Activated T-cell treated with anti-CD3 and anti-CD28 coated beads for 4 hours (primary cell): ENCODE results near the gene CXorf38.

Experiments used
- DNase-seq: peaks from one replicate; pipeline ENCODE4 v3.0.0-alpha.2; 2020

Gene CXorf38, protein sequence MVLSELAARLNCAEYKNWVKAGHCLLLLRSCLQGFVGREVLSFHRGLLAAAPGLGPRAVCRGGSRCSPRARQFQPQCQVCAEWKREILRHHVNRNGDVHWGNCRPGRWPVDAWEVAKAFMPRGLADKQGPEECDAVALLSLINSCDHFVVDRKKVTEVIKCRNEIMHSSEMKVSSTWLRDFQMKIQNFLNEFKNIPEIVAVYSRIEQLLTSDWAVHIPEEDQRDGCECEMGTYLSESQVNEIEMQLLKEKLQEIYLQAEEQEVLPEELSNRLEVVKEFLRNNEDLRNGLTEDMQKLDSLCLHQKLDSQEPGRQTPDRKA

DNA sequence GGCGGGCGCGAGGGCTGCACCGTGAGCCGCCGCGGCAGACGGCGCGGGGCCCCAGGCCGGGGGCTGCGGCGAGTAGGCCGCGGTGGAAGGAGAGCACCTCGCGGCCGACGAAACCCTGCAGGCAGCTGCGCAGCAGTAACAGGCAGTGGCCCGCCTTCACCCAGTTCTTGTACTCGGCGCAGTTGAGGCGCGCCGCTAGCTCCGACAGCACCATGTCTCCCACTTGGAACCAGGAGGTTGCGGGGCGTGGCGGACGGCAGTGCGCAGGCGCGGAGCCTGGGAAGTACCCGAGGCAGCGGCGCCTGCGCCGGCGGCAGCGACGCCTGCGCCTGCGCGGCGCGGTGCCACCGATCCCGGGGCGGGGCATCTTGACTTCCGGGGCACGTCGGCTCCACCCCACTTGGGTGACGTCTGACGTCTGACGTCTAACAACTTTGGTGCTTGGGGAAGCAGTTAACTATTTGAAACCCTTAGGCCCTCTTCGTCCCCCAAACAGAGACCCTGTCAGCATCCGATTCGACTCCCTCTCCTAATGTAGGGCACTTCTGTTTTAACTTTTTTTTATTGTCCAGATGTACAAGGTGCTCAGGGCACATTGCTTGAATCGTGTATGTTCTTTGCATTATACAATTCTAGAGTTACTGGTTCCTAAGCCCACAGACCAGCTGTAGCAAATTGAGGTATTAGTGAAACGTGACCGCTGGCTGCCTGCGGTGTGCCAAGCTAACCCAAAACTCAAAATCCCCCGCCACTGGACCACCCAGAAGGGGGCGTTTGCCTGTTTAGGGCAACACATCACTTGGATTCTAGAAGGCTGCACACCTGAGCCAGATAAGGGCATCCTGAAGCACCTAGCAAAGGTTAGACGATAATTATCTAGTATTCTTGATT lies at the start of gene CXorf38:
Gene CXorf38 (minus strand): TSS at position 255 of the 891 bp plus-strand sequence. CDS start 41 bp downstream, at position 214.
- DNase-seq: peak; percentile 85

DNA sequence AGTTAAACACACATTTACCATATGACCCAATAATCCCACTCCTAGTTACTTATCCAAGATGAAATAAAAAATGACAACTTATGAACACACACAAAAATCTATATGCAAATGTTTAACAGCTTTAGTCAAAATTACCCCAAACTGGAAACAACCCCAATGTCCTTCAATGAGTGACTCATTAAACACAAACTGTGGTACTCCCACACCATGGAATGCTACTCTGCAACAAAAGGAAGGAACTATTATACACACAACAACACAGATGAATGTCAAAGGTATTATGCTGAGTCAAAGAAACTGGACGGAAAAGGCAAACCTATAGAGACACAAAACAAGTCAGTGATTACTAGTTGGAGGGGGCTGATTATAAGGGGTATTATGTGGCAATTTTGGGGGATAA lies 47.4 kb upstream of the CXorf38 start:
- no peak for DNase-seq

DNA sequence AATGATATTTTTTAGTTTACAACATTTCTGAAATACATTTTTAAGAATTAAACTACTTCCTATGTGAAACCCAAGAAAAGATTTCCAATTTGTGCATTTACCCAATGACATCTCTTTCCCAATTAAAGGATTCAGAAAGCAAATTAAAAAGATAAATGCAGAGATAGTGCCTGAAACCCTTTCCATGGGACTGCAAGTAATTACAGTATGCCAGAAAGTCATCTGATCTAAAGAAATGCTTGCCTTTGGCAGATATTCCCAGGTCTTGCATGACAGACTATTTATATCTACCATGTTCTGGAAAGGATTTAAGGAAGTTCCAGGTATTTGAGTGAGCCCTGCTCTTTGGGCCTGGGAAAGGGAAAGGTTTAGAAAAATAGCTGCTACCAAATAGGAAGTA lies 41.6 kb upstream of the CXorf38 start:
- DNase-seq: no peak

DNA sequence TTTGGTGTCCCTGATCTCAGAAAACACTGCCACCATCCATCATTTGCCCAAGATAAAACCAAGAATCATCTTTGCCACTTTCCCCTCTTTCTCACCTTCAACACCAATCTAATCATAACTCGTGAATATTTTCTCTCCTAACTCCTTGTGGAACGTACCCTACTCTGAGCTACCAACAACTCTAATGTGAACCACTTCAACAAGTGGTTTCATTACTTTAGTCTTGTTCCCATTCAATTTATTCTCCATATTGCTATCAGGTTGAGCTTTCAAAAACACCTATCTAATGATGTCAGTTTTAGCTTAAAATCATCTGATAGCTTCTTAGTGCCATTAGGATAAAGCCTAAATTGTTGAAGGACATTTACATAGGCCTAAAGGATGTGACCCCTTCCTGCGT lies 39.8 kb upstream of the CXorf38 start:
- DNase-seq: no peak

DNA sequence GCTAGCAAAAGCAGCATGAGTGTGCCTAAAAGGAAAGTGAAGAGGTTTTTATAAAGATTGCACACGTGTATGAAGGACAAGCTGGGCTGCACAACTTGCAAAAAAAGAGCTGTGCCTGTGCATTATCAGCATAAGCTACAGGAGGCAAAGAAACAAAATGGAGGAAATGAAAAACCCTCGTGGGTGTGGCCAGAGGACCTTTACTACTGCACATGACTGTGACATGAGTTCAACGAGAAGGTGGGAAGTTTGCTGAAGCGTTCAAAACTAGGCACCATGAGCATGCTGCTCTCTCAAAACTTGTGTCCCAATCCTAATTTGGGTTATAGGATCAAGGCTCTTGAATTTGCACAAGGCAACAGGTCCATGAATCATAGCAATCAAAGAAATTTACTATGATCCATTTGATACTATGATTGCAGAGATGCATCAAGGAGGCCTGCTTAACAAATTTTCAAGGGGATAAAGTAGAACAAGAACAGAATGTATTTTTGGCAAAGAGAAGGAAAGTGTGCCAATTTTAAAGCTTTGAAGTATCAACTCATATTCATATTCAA lies 38.1 kb upstream of the CXorf38 start:
- DNase-seq: no peak

DNA sequence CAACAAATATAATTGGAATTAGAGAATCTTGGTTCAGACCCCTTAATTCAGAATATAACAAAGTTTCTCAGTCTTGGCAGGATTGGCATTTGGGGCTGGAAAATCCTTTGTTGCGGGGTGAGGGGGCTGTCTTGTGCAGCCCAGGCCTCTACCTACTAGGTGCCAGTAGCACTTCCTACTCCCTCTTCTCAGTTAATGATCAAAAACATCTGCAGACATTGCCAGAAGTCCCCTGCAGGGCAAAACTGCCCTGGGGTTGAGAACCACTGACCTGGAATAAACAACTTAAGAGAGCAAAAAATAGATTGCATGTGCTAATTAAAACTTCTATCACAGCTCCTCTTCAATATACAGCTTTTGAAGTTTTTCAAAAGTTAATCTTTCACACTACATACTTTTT lies 36.7 kb upstream of the CXorf38 start:
- no peak for DNase-seq

DNA sequence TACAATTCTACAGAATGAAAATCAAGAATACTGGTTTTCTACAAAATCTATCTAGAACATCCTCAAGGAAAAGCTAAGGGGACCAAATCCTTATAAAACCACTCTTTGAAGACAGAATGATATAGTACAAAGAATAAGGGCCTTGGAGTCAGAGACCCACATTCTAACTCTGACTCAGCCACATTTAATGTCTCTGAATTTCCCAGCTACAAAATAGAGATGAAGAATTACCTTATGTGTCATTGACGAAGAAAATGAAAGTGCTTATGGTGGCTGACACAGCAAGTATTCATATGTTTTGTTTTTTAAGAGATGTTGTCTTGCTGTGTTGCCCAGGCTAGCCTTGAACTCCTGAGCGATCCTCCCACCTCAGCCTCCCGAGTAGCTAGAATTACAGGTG lies 35.9 kb upstream of the CXorf38 start:
- DNase-seq: no peak

DNA sequence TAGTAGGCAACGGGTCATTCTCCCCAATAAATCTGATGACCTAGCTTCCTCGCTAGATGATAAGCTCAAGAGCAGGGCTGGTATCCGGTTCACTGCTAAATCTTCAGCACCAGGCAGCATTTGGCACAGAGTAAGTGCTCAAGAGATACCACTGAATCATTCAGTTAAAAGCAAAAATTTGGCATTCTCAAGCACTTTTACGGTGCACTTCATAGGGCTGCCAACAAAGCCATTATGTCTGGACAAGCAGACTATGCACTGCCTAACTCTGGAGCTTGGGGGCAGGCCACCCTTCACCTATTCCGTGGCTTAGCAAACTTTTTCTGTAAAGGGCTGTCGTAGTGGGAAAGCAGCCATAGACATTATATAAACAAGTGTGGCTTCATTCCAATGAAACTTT lies 23.8 kb upstream of the CXorf38 start:
- DNase-seq: no peak

DNA sequence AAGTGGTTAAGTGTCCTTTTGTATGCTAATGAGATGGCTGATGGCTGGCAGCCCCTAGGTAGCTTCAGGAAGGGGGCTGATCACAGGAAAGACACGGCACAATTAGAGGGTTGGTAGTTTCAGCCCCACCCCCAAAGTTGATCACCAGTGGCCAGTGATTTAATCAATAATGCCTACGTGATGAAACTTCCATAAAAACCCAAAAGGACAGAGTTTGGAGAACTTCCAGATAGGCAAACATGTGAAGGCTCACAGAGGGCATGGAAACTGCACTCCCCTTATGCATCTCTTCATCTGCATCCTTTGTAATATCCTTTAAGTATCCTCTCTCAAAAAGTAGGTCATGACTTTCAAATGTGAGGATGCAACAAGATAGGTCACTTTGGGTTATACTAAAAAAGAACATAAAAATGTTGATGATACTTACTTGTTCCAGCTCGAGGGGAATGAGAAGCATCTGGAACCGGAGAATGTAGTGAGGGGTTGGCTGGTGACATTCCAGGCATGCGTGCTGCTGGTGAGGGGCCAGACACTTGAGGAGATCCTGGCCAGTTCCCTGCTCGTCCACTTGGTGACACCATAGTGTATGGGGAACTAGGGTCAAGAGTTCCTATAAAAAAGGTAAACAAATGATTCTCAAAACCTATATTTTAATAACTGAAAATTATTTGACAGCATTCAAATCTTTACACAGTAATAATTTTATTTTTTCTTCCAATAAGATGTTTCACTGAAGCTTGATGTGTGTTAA lies 16.7 kb upstream of the CXorf38 start:
- no peak for DNase-seq

DNA sequence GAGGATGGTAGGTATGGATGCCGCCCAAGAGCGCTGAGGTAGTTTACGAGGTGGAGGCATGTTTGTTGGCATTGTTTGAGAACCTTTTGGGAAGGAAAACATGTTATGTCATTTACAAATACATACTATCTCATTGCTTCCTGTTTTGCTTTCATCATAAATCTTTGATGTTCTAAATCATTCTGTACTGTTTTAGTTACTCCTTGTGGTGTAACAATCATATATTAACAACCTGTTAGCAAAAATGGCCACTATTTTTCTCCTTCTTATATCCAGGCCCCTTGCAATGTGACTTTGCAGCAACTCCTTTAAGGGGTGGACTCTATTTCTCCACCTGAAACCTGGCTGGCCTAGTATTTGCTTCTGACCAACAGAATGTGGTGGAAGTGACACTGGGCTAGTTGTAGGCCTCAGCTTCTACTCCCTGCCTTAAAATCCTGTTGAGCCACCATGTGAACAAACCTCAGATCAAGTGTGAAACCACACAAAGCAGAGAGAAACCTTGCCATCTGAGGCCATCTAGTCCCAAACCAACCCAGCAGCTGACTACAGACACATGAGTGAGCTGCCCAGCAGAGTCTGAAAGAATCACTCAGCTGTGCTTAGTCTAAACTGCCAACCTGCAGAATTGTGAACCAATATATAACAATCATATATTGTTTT lies 15.8 kb upstream of the CXorf38 start:
- no peak for DNase-seq

DNA sequence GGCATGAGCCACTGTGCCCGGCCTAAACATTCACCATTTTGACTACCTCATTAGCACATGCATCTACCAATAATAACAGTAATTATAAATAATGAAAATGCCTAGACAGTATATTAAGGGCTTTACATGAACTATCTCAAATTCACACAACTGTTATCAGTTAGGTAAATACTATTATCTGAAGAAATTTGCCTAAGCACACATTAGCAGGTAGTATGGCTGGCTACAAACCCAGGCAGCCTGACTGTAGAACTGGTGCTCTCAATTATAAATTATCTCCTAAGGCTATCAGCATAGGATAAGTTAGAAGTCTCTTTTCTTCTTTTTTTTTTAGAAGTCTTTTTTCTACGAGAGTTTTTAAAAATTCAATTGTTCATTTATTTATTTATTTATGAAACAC lies 14.1 kb upstream of the CXorf38 start:
- no peak for DNase-seq

DNA sequence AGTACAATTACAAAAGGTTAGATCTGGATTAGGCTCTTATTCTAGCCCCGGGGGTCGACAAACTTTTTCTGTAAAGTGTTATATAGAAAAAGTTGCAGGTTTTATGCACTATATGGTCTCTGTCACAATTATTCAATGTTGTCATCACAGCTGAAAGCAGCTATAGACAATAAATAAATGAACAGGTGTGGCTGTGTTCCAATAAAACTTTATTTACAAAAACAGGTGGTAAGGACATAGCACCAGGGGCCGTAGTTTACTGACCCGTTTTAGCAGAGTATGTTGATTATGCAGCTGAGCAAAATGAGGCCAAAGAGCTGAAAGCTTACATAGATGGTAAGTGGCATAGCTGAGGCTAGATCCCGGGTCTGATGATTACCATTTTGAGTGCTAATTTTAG lies 13.0 kb upstream of the CXorf38 start:
- no peak for DNase-seq

DNA sequence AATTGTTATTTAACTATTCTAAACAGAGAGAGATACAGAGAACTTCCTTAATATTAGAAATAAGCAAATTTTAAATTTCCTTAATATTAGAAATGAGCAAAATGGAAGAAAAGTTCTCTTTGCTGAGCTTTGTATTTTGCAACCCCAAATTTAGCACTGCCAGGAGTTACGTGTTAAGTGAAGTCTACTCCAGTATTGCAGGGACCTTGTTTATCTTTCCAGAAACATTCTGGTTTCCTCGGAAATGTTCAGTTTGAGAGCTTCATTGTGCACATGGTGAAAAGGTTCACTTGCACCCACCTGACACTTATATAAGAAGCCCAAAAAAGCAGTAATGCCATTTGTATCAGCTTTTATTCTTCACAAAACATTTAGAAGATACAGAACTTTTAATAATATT lies 6.2 kb upstream of the CXorf38 start:
- no peak for DNase-seq

DNA sequence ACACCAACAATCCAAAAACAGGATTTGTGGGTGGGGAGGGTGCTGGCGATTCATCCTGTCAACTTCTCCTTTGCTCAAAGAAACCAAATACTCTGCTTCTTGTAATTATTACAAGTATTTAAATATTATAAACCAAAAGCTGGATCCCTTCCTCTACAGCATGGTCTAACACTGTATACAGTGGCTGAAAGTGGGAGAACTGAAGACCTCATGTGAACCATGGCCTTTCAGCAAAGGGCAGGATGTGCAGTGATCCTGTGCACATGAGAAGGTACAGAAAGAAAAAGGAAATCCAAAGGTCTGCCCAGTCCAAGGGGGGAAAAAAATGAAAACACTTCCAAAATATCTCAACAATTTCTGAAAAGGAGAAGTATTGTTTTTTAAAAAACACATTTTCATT lies 5.3 kb upstream of the CXorf38 start:
- no peak for DNase-seq

DNA sequence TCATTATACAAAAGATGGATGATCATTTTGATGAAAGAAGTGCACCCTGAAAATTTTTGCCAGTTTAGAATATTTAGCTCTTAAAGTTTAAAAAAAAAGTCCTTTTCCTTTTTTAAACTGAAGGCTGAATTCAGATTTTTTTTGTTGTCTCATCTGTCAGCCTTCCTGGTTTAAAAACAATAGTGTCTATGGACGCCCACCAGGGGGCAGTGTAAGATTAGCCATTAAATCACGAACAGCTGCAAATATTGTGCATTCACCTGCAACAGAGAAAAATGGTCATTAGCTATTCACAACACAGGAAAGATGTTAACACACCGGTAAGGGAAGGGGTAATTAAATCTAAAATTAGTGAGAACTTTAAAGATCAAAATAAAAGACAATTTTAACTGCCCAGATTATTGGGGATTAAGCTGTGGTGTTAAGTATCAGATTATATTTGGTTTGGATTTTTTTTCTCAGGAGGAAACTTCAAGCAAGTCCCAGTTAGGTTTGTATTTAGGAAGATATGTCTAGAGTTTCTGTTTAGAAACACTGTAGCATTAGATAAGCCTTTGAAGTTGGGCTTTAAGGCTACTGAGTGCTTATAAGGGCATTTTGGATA lies 4.4 kb upstream of the CXorf38 start:
- DNase-seq: peak; percentile 65

DNA sequence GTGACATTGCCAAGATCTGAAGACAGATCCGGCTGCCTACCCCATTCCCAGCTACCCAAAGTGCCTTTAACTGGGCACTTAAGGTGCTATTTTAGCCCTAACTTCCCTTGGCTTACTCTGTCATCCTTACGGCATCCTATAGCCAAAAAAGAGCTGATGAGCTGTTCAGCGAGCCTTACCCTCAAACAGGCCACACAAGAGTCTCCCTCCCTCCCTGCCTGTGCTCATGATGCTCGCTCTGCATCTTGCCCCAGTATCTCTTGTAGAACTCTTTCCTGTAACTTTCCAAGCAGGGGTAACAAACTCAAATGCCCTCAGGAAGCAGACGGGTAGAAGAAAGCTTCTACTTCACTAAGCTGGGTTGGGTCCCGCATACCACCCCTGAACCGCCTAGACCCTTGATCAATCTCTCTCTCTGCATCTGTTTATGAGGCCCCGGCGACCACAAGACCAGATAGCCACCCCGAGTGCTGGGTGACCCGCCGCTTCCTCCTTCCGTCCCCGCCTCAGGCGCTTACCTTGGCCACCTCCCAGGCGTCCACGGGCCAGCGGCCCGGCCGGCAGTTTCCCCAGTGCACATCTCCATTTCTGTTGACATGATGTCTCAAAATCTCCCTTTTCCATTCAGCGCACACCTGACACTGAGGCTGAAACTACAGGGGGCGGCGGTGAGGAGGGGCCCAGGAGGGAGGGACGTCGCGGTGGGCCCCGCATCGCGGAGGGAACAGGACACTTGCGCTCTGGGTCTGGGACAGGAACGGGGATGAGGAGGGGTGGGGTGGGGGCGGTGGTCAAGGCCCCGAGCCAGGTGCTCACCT lies 663 bp downstream of the CXorf38 start:
- DNase-seq: peak; percentile 5

DNA sequence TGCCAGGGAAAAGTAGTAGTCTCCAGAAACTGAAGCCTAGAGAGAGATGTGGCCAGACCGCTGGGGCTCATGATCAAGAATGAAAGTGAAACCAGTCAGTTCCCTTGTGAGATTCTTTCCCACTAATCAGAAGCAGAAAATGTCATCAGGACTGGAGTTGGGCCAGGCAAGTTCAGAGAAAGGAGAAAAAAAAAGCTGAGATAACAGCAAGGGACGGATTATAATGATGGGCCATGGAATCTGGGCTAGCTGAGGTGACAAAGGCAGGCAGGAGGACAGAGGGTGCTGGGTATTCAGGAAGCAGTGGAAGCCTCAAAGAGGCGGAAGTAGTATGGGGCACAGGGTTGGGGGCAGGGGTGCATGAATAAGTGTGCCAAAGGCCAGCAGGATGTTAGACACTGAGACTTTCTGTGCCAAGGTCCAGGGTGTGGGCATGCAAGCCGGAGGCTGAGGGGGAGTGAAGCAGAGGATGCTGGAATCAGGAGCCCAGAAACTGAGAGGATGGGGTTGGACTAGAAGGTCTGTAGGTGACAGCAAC lies 2.5 kb downstream of the CXorf38 start:
- DNase-seq: peak; percentile 23

DNA sequence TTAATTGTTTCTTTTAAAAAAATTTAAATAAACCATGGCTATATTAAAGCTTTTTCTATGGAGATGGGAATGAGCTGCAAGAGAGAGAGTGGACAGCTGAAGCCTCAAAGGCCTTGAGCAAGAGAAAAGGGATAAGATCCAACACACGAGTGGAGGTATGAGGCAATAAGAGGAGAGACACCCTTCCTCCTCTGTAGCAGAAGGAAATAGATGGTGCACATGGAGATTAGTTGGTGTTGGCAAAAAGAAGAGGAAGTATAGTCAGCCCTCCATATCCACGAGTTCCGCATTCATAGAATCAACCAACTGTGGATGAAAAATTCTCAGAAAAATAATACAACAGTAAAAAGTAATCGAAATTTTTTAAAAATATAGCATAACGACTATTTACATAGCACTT lies 3.2 kb downstream of the CXorf38 start:
- DNase-seq: no peak

DNA sequence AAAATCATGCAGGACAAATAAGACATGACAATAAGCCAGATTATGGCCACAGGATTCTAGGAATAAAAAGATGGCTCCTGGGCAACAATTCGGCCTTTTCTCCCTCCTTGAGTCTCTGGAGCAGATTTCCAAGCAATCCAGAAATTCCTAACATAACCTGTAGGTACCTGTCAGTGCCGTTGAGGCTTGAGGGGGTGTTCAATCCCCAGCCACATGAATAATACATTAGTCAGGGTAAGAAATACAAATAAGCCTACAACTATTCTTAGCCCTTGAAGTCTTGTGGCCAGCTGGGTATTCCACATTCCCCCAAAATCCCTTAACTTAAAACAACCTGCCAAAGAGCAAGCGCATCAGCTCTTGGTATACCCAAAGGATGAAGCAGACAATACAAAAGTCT lies 9.7 kb downstream of the CXorf38 start:
- no peak for DNase-seq

DNA sequence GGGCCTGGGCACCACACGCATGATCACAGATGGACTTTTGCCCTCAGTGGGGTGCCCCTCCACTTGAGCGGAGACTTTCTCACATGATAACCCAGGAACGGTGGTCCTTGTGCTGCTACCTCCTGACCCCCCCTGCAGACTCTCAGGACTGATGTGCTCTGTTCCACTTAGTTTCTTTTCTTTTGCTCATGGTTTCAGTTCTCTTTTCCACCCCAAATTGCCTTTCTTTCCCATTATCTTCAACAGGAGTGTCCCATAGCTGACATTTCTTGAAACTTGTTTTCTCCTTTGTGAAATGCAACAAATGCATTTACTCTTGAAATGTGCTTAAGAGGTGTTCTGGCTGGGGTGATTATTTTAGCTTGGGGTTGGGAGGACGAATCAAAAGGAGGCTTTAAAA lies 15.2 kb downstream of the CXorf38 start:
- DNase-seq: no peak

DNA sequence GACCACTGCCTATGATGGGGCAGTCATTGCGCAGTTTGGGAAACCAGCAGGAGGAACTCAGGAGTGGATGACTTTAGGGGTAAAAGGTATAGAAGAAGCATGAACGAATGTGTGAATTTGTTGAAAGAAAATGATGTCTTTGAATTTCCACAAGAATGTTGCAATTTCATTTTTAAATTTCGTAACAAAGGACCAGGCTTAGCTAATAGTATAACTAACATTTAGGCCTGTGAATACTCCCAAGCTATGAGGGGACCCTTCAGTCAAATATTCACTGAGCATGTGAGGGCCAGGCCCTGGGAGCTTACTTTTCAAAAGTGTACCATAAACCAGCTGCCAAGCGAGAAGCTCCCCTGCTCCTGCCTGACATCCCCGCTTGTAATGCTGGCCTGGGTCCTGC lies 18.9 kb downstream of the CXorf38 start:
- DNase-seq: no peak
